Endothelial cell of umbilical vein (primary cell): ENCODE data around the gene SH2D3C. TPM values are rescaled to one million over a fixed set of nuclear protein-coding genes. Genes with fewer than 3 reads are reported as not detected.

Experiments used
- BruUV-seq: library from RNA; stranded (reverse); fragments of 400-500 nt; replicated peaks from 2 replicates; lab custom pipeline; 2021; lab: Mats Ljungman, UMichigan
- CTCF ChIA-PET: fragments of 300-600, 350-600 bp; sonication (Branson Sonifier 250); formaldehyde crosslinking; loops from one replicate; lab custom pipeline; 2021; ENCODE audit warnings: antibody characterized with exemption, inconsistent platforms; lab: Charles Lee
- POLR2A ChIA-PET: fragments of 300-600, 350-600 bp; sonication (Branson Sonifier 250); formaldehyde crosslinking; loops from one replicate; lab custom pipeline; 2021; ENCODE audit warnings: antibody characterized with exemption, inconsistent platforms; lab: Charles Lee
- DNase-seq: peaks from one replicate; pipeline ENCODE4 v3.0.0-alpha.2; 2011; ENCODE audit warnings: low read depth, low spot score
- FAIRE-seq: peaks from 2 replicates; lab custom pipeline; 2011; peaks lifted over from hg19 to GRCh38; lab: Jason Lieb, UNC
- H2AFZ ChIP-seq: 2 replicates; pipeline ENCODE4 v1.6.0; 2012; ENCODE audit warnings: low read depth, low read length, control low read depth, inconsistent platforms
- H3K27ac ChIP-seq: 2 replicates; pipeline ENCODE4 v1.5.1; 2011; ENCODE audit warnings: low read depth, mild to moderate bottlenecking, control low read depth, low read length, moderate library complexity; ENCODE audit not compliant: insufficient read depth
- H3K27me3 ChIP-seq, 2 experiments: 2 replicates each; pipeline versions ENCODE4 v1.6.0 to v1.6.1; 2011; ENCODE audit warnings: low read length in 2 of 2, mixed read lengths in 1 of 2; ENCODE audit not compliant: control insufficient read depth in 2 of 2, insufficient read depth in 2 of 2
- H3K36me3 ChIP-seq, 2 experiments: 2 replicates in 1 of 2; 3 replicates in 1 of 2; pipeline ENCODE4 v1.5.1; 2011; ENCODE audit warnings: low read length in 2 of 2, mild to moderate bottlenecking in 1 of 2, moderate library complexity in 1 of 2; ENCODE audit not compliant: control insufficient read depth in 2 of 2, insufficient read depth in 2 of 2; ENCODE audit errors: extremely low read depth in 1 of 2
- H3K4me1 ChIP-seq: 3 replicates; pipeline ENCODE4 v1.5.1; 2011; ENCODE audit warnings: mild to moderate bottlenecking, low read length; ENCODE audit not compliant: control insufficient read depth, insufficient read depth; ENCODE audit errors: extremely low read depth
- H3K4me2 ChIP-seq: 2 replicates; pipeline ENCODE4 v1.6.1; 2011; ENCODE audit warnings: low read length, control low read depth, mixed read lengths; ENCODE audit not compliant: insufficient read depth
- H3K4me3 ChIP-seq, 3 experiments: fragments of 200-600 bp in 1 of 3; sonication (generic), shearing (Covaris generic) in 1 of 3; replicated peaks in 1 of 3; 2 replicates each; pipeline ENCODE4 v1.5.1; 2011 to 2016; ENCODE audit warnings: control low read depth in 3 of 3, low read length in 3 of 3, mild to moderate bottlenecking in 2 of 3, inconsistent platforms in 1 of 3, low read depth in 1 of 3, moderate library complexity in 1 of 3; ENCODE audit not compliant: insufficient read depth in 1 of 3
- H3K79me2 ChIP-seq: 2 replicates; pipeline ENCODE4 v1.6.0; 2012; ENCODE audit warnings: low read length, inconsistent platforms; ENCODE audit not compliant: control insufficient read depth, insufficient read depth
- H3K9ac ChIP-seq: replicated peaks from 2 replicates; pipeline ENCODE3; 2011; ENCODE audit warnings: low read length, control low read depth; ENCODE audit not compliant: insufficient read depth; ENCODE audit errors: extremely low read depth
- H3K9me1 ChIP-seq: replicated peaks from 3 replicates; pipeline ENCODE4 v1.6.0; 2011; ENCODE audit warnings: mild to moderate bottlenecking, low read length; ENCODE audit not compliant: control insufficient read depth, insufficient read depth; ENCODE audit errors: extremely low read depth
- H3K9me3 ChIP-seq: replicated peaks from 2 replicates; pipeline ENCODE4 v1.5.1; 2012; ENCODE audit warnings: low read length, inconsistent platforms; ENCODE audit not compliant: control insufficient read depth, insufficient read depth
- H4K20me1 ChIP-seq: replicated peaks from 2 replicates; pipeline ENCODE3; 2011; ENCODE audit warnings: mild to moderate bottlenecking, low read length; ENCODE audit not compliant: control insufficient read depth, insufficient read depth; ENCODE audit errors: extremely low read depth
- EZH2 ChIP-seq: IDR thresholded peaks from 2 replicates; pipeline ENCODE4 v1.6.1; 2012; ENCODE audit warnings: borderline replicate concordance, low read depth, mild to moderate bottlenecking, moderate library complexity, low read length, inconsistent platforms; ENCODE audit not compliant: severe bottlenecking
- JUN ChIP-seq: IDR thresholded peaks from 2 replicates; pipeline ENCODE4 v1.6.1; 2011; ENCODE audit warnings: borderline replicate concordance, low read depth; ENCODE audit not compliant: insufficient read length, insufficient read depth
- MYC ChIP-seq: IDR thresholded peaks from one replicate; pipeline ENCODE4 v1.6.1; 2011; ENCODE audit warnings: mild to moderate bottlenecking, low read depth, low read length
- POLR2A ChIP-seq: IDR thresholded peaks from 2 replicates; pipeline ENCODE4 v1.6.1; 2012; ENCODE audit warnings: low read depth, mild to moderate bottlenecking, control low read depth, low read length
- POLR2AphosphoS5 ChIP-seq: IDR thresholded peaks from 2 replicates; pipeline ENCODE4 v1.6.1; 2012; ENCODE audit warnings: low read depth, mild to moderate bottlenecking, control low read depth, low read length, moderate library complexity; ENCODE audit not compliant: insufficient read depth
- dilution Hi-C: fragments of 300-500 bp; cut with MboI; formaldehyde crosslinking; loops from one replicate; pipeline ENCODE4 v1.15.0; 2019; ENCODE audit warnings: low sequenced_read_pairs; ENCODE audit not compliant: extremely low pct_ligation_motif_present
- intact Hi-C: fragments of 100-400 bp; cut with micrococcal nuclease; formaldehyde crosslinking; loops from one replicate; pipeline ENCODE4 v1.10.0; 2022
- polyA plus RNA-seq, 4 experiments: library from polyadenylated mRNA; depleted of rRNA in 3 of 4; stranded (reverse) in 3 of 4; unstranded in 1 of 4; fragments of >200 nt; gene quantifications; 2 replicates each; pipeline versions ENCODE4 v1.2.1 to v1.2.3, GENCODE V29; 2011 to 2012; ENCODE audit warnings: missing spikeins in 1 of 4
- total RNA-seq: library from RNA; stranded (reverse); gene quantifications from 2 replicates; pipeline ENCODE4 v1.2.3, GENCODE V29; 2021
- TF ChIP-seq, protein P1 (sequence below), 2 donors: IDR thresholded peaks; 1 replicate in 1 of 2; 2 replicates in 1 of 2; pipeline ENCODE4 v1.5.1; 2011; ENCODE audit warnings: low read length in 2 of 2, mild to moderate bottlenecking in 2 of 2, moderate library complexity in 2 of 2, control low read depth in 1 of 2, inconsistent platforms in 1 of 2, low read depth in 1 of 2; ENCODE audit not compliant: insufficient read depth in 1 of 2; ENCODE audit errors: extremely low read depth in 1 of 2
- TF ChIP-seq, protein P2 (sequence below): IDR thresholded peaks from 2 replicates; pipeline ENCODE4 v1.6.1; 2011; ENCODE audit not compliant: insufficient read depth, insufficient read length

The SH2D3C gene
- total and polyA plus RNA-seq, 2 donors (not counting 3 experiments of a cell fraction or from before 2014, with no cell fraction given) = 95.0 to 173 TPM

DNA sequence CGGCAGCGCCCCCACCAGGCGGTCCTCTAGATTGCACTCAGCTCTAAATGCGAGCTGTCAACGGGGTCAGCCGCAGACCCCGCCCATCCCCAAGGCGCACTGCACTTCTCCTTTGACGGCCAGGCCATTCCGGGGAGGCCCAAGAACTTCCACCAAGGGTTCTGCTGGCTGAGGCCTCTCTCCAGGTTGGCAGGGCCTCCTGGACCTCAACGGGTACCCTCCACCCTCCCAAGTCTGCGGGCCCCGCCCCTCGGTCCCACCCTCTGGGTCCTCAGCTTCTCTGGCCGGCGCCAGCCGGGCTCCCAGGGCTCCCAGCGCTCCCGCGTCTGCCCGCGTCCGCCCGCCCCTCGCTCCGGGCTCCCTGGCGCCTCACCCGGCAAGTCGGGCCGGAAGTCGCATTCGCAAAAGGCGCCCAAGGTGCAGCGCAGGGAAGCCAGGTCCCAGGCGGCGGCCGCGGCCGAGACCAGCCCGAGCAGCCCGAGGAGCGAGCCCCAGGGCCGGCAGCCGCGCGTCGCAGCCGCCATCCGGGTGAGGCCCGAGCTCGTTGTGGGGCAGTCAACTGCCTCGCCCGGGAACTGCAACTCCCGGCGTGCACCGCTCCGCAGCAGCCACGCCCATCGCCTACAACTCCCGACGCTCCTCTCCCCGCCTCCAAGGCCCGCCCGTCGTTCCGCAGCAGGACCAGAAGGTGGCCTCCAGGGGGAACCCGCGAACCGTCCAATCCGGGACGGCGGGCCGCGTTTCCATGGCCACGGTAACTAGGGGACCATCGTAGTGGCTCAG, 43.5 kb downstream of the SH2D3C start, which contains the start of gene TOR2A:
Gene TOR2A (minus strand): TSS at position 548 of the 783 bp plus-strand sequence. CDS start 24 bp downstream, at position 524.
- DNase-seq (peak; percentile 98), FAIRE-seq (peak; percentile 97)
- H3K4me1 ChIP-seq = peaks cover 12% of the 10 kb centered on the region
- peaks cover 11 to 27% of the 10 kb centered on the region in 2 experiments for H3K36me3 ChIP-seq
- dilution Hi-C loops = no loop called here
- H4K20me1 ChIP-seq = no peaks in the 10 kb centered on the region
- H3K79me2 ChIP-seq = peaks cover 2% of the 10 kb centered on the region
- H2AFZ ChIP-seq = peak within 1 kb of the TSS; percentile 37
- TF ChIP-seq POLR2AphosphoS5 (peak; percentile 92), POLR2A (peak; percentile 68), MYC (peak; percentile 4), JUN (no peak), EZH2 (no peak)
- TF ChIP-seq, protein P1, sequence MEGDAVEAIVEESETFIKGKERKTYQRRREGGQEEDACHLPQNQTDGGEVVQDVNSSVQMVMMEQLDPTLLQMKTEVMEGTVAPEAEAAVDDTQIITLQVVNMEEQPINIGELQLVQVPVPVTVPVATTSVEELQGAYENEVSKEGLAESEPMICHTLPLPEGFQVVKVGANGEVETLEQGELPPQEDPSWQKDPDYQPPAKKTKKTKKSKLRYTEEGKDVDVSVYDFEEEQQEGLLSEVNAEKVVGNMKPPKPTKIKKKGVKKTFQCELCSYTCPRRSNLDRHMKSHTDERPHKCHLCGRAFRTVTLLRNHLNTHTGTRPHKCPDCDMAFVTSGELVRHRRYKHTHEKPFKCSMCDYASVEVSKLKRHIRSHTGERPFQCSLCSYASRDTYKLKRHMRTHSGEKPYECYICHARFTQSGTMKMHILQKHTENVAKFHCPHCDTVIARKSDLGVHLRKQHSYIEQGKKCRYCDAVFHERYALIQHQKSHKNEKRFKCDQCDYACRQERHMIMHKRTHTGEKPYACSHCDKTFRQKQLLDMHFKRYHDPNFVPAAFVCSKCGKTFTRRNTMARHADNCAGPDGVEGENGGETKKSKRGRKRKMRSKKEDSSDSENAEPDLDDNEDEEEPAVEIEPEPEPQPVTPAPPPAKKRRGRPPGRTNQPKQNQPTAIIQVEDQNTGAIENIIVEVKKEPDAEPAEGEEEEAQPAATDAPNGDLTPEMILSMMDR (IDR thresholded peaks at IDR 0.05; ENCODE audit: extremely low read depth in 1 of 2, insufficient read depth in 1 of 2, low read depth in 1 of 2, low read length in 2 of 2) = peak; percentile 96 to 97
- TF ChIP-seq, protein P2, sequence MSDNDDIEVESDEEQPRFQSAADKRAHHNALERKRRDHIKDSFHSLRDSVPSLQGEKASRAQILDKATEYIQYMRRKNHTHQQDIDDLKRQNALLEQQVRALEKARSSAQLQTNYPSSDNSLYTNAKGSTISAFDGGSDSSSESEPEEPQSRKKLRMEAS = peak; percentile 25
- peak within 1 kb of the TSS; percentile 23 to 73 (median 38) for H3K4me3 ChIP-seq
- intact Hi-C loops = loop anchor here (1.0 kb wide), 9 partner anchors 29 to 231 kb away; no protein-coding TSS in a partner anchor
- H3K4me2 ChIP-seq = peak within 1 kb of the TSS; percentile 28
- no peaks in the 10 kb centered on the region for H3K9me1 ChIP-seq
- H3K9ac ChIP-seq = peak within 1 kb of the TSS; percentile 55
- H3K27ac ChIP-seq = peak within 1 kb of the TSS; percentile 68
- POLR2A ChIA-PET = interaction anchor here (0.9 to 1.3 kb wide), 4 partner anchors 19 to 182 kb away, joined by 3 to 4 read pairs (median 4); partner anchors contain the start of genes CDK9, PTRH1, ST6GALNAC4 and TTC16
- no peaks in the 10 kb centered on the region for H3K9me3 ChIP-seq
- no TSS peak for BruUV-seq
- H3K27me3 ChIP-seq = no peaks in the 10 kb centered on the region
- CTCF ChIA-PET = interaction anchor here (0.6 to 2.4 kb wide), 80 partner anchors 10 to 520 kb away, joined by 3 to 94 read pairs (median 5); partner anchors contain the start of genes CDK9, PTRH1, ST6GALNAC4 and STXBP1
